G401 (cell line): ENCODE data around the gene JMJD1C. TPM values are rescaled to one million over a fixed set of nuclear protein-coding genes. Genes with fewer than 3 reads are reported as not detected.
"Not testable (repeated sequence)": the region's sequence is repeated elsewhere in the genome, so short reads cannot be mapped to it uniquely, and the experiment has no call there.

Source experiments
- DNase-seq: peaks from one replicate; pipeline ENCODE4 v3.0.0-alpha.2; 2015; ENCODE audit warnings: low spot score
- in situ Hi-C: cut with HindIII; loops from 2 replicates; pipeline ENCODE4 v1.10.0; 2016; ENCODE audit warnings: low sequenced_read_pairs, mixed read lengths
- total RNA-seq: library from RNA; depleted of rRNA; stranded (reverse); fragments of >200 nt; shearing (Covaris generic); gene quantifications from 2 replicates; pipeline ENCODE4 v1.2.3, GENCODE V29; 2014; rRNA removed

Gene JMJD1C, protein sequence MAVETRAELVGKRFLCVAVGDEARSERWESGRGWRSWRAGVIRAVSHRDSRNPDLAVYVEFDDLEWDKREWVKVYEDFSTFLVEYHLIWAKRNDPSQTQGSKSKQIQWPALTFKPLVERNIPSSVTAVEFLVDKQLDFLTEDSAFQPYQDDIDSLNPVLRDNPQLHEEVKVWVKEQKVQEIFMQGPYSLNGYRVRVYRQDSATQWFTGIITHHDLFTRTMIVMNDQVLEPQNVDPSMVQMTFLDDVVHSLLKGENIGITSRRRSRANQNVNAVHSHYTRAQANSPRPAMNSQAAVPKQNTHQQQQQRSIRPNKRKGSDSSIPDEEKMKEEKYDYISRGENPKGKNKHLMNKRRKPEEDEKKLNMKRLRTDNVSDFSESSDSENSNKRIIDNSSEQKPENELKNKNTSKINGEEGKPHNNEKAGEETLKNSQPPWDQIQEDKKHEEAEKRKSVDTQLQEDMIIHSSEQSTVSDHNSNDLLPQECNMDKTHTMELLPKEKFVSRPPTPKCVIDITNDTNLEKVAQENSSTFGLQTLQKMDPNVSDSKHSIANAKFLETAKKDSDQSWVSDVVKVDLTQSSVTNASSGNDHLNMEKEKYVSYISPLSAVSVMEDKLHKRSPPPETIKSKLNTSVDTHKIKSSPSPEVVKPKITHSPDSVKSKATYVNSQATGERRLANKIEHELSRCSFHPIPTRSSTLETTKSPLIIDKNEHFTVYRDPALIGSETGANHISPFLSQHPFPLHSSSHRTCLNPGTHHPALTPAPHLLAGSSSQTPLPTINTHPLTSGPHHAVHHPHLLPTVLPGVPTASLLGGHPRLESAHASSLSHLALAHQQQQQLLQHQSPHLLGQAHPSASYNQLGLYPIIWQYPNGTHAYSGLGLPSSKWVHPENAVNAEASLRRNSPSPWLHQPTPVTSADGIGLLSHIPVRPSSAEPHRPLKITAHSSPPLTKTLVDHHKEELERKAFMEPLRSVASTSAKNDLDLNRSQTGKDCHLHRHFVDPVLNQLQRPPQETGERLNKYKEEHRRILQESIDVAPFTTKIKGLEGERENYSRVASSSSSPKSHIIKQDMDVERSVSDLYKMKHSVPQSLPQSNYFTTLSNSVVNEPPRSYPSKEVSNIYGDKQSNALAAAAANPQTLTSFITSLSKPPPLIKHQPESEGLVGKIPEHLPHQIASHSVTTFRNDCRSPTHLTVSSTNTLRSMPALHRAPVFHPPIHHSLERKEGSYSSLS (N-terminal part only)
- total RNA-seq: 29.1 and 33.7 TPM in 2 replicates

DNA sequence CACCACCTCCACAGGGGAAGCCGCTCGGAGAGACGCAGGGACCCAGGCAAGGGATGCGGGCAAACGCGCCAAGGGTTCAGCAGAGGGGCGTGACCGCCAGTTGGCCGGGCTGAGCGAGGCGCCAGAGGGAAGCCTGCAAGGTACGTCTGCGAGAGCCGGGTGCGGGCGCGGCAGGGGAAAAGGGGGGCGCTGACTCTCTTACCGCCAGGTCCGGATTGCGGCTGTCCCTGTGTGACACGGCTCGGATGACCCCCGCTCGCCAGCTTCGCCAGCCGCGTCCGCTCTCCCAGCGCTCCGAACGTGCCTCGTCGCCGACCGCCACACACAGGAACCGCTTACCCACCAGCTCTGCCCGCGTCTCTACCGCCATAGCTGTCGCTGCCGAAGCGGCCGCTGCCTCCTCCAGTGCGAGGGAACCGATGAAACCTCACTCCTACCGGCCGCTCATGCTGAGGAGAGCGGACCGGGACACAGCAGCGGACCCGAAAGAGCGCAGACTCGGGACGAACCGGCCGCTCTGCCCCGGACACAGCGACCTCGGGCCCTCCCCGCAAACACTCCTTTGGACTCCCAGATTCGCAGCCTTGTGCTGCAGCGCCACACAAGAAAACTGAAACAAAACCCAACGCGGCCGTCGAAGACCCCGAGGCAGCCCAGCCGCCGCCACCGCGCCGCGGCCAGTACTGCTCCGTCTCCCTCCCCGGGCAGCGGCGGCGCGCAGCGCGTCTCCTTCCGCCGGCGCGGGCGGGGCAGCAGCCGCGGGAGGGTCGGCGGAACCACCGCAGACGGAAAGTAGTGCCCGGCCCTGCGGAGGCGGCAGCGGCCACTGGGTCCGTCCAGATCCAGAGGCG is at the start of gene JMJD1C:
Gene JMJD1C, minus strand, starts transcription at position 685 of the 851 bp plus-strand sequence. Its CDS starts 315 bp downstream, at position 370.
- peak; percentile 68 for DNase-seq
- in situ Hi-C loops: no loop called here

DNA sequence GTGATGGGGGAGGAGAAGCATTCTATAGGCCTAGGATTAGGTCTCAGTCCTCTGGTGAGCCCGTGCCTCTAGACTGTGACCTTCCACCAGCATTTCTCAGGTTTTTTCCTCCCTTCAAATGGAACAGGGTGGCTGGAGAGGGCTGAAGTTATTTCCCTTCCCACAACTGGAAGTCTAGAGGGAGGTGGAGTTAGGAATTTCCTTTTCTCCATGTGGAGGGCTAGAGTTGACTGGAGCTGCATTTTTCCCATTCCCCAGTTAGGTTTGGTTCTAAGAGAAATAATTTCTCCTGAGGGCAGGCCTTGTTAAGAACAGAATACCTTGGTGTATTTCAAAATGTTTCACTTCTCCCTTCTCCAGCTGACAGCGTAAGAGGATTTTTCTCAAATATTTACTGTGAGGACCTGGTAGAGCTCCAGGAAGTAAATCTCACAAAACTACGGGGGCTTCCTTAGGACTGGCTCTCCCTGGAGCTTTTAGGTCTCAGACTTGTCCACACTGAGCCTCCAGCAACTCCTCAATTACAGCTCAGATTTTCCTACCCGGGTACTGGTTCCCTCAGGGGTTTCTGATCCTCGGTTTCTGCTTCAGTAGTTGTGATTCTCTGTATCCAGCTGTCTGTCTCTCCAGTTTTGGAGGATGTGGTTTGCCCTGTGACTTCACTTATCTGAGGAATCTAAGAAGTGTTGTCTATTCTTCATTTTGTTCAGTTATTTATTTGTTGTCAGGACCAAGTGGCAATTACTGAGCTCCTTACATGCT is 49.4 kb upstream of the JMJD1C start:
- in situ Hi-C loops: no loop called here
- DNase-seq: no peak

DNA sequence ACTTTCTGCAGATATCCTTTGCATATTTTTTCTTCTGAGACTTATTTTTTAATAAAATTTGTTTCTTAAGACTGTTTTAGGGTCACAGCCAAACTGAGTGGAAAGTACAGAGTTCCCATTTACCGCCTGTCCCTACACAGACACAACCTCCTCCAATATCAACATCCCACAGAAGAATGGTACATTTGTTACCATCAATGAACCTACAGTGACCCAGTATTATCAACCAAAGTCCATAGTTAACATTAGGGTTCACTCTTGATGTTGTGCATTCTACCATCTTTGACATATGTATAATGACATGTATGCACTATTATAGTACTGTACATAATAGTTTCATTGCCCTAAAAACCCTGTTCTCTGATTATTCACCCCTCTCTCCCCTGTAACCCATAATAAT is 40.8 kb upstream of the JMJD1C start:
- in situ Hi-C loops: no loop called here
- no peak for DNase-seq

DNA sequence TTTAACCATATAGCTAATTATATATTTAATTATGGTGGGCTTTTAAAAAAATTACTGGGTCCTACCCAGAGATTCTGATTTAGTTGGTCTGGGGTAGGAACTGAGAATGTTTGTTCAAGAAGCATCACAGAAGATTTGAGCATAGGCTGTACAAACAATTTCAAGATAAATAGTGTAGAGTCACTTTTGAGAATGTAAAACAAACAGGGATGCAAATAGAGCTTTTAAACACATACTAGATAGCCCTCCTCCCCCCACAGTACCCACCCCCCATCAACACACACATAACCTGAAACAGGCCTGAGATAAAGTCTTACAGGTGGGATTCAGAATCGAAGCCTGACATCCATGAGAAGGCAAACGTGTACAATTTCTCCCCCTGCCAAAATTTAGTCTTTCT is 39.8 kb upstream of the JMJD1C start:
- in situ Hi-C loops: no loop called here
- no peak for DNase-seq

DNA sequence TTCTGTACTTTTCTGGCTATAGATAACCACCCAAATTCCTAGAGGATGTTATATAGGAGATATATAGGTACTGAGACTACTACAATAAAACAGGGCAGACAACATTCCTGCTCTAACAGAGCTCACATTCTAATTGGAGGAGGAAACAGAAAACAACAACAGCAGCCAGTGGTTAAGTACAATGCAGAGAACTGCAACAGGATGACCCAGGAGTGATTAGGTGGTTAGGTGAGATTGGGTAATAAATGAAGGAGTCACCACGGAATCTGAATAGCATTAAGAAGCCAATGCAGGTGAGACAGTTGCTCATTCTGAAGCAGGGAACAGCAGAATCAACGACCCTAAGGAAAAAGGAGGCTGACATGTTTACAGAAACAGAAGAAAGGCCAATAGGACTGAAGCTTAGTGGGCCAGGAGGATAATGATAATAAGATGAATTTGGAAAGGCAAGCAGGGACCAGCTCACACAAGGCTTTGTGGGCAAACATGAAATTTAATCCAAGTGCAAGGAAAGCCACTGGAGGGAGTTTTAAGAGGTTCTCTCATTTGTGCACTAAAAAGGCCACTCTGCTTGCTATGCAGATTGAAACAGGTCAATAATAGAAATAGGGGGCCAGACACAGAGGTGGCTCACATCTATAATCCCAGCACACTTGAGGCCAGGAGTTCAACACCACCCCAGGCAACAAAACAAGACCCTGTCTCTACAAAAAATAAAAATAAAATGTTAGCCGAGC is 38.5 kb upstream of the JMJD1C start:
- no peak for DNase-seq
- in situ Hi-C loops: no loop called here

DNA sequence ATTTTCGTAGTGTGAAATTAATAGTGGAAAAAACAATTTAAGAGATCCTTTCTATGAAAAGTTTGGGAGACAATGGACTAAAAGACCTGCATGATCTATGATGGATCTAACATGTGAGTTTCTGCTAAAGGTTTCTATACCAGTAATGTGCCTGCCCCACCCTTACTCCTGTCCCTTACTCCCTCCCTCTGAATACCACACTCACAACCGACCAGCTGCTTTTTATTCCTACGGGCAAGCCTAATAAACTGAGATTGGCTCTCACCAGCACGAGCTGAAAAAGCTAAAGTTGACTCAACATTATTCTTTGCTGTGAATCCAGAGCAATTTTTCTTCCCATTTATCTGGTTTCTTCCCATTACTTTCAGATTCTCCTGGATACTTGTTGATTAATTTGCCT is 37.6 kb upstream of the JMJD1C start:
- in situ Hi-C loops: no loop called here
- DNase-seq: no peak

DNA sequence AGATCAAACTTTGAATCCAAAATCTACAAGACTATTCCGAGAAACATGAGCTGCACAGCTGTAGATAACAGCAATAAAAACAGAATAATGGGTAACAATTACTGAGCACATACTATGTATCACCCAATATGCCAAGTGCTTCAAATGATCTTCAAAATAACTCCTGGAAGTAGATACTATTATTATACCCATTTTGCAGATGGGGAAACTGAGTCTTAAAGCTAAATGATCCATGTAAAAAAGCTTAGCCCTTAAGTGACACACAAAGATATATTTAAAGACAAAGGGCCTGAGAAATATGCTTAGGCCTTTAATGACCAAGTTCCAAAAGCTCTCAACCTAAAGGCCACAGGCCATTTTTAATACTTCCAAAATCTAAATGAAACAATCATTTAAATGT is 37.1 kb upstream of the JMJD1C start:
- in situ Hi-C loops: no loop called here
- no peak for DNase-seq

GRCh38 chr10:63501954-63502353 is 36.2 kb upstream of the JMJD1C start:
- DNase-seq: no peak
- in situ Hi-C loops: no loop called here

DNA sequence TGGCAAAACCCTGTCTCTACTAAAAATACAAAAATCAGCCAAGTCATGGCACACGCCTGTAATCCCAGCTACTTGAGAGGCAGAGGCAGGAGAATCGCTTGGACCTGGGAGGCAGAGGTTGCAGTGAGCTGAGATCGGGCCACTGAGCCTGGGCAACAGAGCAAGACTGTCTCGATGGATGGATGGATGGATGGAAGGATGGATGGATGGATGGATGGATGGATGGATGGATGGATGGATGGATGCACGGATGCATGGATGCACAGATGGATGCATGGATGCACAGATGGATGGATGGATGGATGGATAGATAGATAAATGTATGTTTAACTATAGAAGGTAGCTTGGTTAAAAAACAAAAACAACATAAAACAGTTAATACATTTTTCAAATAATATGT is 34.8 kb upstream of the JMJD1C start:
- DNase-seq, in situ Hi-C loops: not testable (repeated sequence)

DNA sequence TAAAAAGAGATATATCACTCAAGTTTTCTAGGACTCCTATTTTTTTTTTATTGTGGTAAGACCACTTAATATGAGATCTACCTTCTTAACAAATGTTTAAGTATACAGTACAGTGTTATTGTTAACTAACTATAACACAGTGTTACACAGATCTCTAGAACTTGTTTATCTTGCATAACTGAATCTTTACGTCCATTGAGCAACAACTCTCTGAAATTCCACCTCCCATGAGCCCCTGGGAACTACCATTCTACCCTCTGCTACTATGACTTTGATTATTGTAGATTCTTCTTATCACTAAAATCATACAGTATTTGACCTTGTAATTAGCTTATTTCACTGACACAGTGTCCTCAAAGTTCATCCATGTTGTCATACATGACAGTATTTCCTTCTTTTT is 32.9 kb upstream of the JMJD1C start:
- in situ Hi-C loops: no loop called here
- no peak for DNase-seq

GRCh38 chr10:63497321-63497720 is 31.5 kb upstream of the JMJD1C start:
- DNase-seq: no peak
- in situ Hi-C loops: no loop called here

DNA sequence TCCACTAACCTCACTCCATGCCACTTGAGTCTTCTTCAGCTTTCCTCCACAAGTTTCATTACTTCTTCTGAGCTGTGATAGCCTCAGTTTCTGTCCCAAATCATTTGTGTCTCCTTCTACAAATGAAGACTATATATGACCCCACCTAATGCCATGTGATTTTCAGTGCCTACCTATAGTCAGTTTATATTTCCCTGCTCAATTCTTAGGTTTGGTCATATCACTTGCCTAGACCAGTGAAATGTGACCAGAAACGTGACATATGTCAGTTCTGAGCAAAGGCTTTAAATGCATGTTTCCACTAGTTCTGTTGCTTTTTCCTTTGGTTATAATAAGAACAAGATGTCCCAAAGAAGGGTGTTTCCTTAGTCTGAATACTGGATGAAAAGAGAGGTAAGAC is 30.8 kb upstream of the JMJD1C start:
- no peak for DNase-seq
- in situ Hi-C loops: no loop called here

GRCh38 chr10:63494951-63495350 is 29.2 kb upstream of the JMJD1C start:
- in situ Hi-C loops: no loop called here
- no peak for DNase-seq

GRCh38 chr10:63493004-63493403 is 27.2 kb upstream of the JMJD1C start:
- DNase-seq: no peak
- in situ Hi-C loops: no loop called here

- DNase-seq, in situ Hi-C loops: not testable (repeated sequence)
Observed at GRCh38 chr10:63492317-63492690, 26.5 kb upstream of the JMJD1C start.

DNA sequence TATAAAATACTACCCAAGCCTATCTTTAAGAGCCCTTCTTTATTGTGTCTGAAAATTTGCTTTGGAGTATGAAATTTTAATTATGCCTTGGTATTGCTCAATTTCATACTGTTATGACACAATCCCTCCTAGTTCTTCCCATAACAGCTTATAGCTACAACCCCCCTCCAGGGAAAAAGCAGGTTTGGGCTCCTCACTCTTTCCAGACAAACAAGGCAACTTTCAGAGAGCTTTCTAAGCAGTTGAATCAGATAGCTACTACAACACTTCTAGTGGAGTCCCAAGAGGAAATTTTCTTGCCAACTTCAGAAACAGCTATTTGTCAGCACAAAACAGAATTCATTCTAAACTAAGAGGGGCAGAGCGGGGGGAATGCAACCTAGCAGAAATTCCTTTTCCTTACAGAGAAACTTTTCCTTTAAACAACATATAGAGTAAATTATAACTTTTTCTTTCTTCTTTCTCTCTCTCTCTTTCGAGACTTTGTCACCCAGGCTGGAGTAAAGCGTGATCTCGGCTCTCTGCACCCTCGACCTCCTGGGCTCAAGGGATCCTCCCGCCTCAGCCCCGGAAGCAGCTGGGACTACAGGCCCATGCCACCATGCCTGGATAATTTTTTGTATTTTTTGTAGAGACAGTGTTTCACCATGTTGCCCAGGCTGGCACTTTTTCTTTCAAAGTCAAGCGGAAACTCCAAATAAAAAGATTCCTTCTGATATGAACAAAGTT is 26.0 kb upstream of the JMJD1C start:
- no peak for DNase-seq
- in situ Hi-C loops: no loop called here

DNA sequence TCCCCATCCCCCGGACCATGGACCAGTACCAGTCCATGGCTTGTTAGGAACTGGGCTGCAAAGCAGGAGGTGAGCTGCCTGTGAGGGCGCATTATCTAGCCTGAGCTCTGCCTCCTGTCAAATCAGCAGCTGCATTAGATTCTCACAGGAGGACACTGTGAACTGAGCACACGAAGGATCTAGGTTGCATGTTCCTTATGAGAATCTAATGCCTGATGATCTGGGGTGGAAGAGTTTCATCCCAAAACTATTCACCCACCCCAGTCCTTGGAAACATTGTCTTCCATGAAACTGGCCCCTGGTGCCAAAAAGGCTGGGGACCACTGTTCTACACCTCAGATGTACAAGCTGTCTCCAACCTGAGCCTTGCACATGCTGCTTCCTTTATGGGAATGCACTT is 24.1 kb upstream of the JMJD1C start:
- in situ Hi-C loops: no loop called here
- DNase-seq: no peak
